GM18498 (cell line): ENCODE results near the gene C1QTNF6.

Experiments
- ATAC-seq: cut with Tn5 transposase; IDR thresholded peaks from one replicate; pipeline ENCODE4 v1.9.1; 2021; ENCODE audit warnings: mild to moderate bottlenecking, moderate library complexity; ENCODE audit not compliant: unreplicated experiment

Gene C1QTNF6

DNA sequence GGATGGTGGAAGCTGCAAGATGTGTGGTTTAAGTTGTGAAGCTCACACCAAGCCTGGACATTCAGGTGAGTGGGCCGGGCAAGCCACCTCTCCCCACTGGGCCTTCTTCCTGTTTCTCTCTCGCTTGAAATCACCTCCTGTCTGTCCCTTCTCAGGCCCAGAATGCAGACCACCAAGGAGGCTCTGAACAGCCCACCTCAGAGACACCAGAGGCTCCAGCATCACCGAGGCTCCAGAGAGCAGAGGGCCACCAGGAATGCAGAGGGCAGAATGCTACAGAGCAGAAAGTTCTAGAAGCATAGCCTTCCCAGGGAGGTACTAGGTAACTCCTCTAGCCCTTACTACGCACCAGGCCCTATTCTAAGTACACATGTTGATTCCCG, 23.6 kb downstream of the C1QTNF6 start:
- no peak for ATAC-seq

DNA sequence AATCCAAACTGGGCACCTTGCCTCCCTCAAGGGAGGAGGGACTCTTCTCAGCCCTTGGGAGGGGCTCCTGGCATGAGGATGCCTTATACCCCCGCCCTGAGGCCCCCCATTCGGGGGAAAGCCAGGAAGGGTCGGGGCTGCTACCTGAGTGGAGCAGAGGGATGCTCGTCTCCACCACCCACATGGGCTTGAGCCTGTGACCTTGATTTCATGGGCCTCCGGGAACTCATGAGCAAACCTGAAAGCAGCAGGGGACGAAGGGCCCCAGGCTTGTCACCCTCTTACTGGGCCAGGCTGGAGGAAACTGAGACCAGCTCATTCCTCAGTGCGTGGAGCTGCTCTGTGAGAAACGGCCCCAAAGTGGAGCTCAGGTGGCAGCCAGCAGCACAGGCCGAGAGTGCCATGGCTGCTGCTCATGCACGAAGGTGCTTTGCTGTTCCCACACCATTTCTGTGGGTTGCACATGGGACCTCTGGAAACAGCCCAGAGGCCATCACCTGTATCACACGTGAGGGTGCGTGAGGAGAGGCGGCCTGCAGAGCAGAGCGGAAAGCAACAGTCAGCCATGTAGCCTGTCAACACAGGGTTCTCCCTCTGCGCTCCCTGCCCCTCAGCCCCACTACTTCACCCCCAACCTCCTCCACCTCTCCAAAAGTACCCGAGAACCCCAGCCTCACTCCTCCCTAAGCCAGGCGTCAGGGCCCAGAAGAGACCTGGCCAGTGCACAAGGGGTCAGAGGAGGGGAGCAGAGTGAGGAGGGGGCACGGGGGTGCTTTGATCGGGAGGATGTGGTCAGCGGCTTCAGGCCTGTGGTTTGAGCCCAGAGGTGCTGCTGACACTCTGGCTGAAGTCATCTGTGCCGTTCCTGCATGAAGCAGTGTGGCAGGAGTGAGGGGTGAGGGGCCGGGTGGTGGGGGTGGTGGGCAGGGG, 24.2 kb downstream of the C1QTNF6 start:
- peak; percentile 42 for ATAC-seq

GRCh38 chr22:37163096-37163489, 25.0 kb downstream of the C1QTNF6 start:
- no peak for ATAC-seq

DNA sequence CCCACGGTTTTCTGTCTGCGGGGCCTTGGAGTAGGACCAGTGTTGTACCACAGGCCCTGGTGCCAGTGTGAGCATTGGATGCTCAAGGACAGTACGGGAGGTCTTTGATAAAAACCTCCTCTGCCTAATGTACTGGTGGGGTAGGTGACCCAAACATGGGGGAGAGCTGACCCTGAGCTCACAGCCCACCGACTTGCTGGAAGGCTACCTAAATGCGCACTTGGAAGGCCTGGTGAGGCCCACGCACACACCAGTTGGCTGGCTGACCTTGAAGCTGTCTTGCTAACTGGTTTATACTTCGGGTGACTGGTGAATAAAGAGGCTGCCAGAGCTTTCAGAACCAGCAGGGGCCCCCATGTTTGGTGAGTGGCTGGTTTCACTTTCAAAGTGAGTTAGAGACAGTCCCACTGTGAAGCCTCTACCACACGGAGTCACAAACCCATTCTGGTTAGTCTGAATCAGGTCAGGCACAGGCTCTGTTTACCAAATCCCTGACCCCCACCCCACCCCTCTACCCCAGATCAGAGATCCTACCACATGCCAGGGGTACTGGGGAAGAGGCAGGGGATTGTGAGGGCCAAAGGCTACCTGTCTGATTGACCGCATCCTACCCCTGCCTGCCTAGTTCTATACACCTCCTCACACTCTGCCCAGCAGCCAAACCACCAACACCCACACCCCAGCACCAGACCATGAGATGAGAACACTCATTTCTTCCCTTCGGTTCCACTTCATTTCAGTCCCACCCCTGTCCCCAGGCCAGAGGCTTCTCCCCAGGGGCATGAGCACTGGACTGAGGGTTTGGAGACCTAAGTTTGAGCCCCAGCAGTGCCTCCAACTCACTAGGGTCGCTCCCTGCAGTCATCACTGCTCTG, 25.6 kb downstream of the C1QTNF6 start:
- peak; percentile 54 for ATAC-seq

- no peak for ATAC-seq
Observed at GRCh38 chr22:37161443-37161842, 26.6 kb downstream of the C1QTNF6 start.

GRCh38 chr22:37160027-37160426, 28.0 kb downstream of the C1QTNF6 start:
- no peak for ATAC-seq

- no peak for ATAC-seq
Observed at GRCh38 chr22:37158963-37159290, 29.1 kb downstream of the C1QTNF6 start.

DNA sequence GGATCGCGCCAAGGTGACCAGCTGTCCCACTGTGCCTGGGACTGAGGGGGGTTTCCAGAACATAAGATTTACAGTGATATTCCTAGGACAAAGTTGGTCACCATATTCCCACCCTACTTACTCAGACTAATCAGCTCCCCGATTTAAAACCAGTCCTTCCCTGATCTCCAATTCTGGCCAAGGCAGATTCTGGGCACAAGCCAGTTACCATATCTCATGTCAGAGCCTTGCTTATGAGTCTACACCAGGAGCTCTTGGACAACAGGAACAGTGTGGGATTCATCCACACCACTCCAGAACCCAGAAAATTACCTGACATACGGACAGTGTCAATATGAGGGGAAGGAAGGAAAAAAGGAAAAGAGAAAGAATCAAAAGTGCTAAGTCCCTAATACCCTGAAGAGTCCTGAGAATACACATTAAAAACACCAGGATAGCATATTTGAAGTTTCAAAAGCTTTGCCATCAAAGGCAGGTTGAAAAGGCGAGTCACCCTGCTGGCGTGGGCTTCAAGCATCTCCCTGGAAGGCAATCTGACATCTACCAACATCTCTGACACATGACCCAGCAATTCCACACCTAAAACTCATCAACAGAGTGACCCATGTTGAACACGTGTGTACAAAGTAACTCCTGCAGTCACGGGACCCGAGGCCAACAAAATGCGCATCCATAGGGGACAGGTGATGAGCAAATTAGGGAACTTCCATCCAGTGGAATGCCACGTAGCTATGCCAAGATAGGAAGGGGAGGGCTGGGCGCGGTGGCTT, 30.3 kb downstream of the C1QTNF6 start:
- ATAC-seq = no peak

GRCh38 chr22:37156686-37157435, 31.2 kb downstream of the C1QTNF6 start:
- no peak for ATAC-seq

DNA sequence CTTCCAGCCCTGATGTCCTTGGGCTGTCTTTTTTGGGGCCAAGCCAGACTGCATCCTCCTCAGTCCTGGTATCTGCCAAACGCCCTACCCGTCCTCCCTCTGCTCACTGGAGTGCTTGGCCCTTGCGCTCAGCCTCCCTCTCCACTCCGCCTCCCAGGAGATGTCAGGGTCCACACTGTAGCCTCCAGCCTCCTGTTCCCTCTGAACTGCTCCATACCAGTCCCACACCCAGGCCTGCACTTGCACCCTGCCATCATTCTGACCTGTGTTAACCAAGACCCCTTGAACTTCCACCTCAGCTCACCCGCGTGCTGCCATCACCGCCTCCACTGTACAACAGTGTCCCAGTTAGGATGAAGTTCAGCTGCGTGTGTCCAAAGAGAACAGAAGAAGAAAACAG, 32.1 kb downstream of the C1QTNF6 start:
- no peak for ATAC-seq

DNA sequence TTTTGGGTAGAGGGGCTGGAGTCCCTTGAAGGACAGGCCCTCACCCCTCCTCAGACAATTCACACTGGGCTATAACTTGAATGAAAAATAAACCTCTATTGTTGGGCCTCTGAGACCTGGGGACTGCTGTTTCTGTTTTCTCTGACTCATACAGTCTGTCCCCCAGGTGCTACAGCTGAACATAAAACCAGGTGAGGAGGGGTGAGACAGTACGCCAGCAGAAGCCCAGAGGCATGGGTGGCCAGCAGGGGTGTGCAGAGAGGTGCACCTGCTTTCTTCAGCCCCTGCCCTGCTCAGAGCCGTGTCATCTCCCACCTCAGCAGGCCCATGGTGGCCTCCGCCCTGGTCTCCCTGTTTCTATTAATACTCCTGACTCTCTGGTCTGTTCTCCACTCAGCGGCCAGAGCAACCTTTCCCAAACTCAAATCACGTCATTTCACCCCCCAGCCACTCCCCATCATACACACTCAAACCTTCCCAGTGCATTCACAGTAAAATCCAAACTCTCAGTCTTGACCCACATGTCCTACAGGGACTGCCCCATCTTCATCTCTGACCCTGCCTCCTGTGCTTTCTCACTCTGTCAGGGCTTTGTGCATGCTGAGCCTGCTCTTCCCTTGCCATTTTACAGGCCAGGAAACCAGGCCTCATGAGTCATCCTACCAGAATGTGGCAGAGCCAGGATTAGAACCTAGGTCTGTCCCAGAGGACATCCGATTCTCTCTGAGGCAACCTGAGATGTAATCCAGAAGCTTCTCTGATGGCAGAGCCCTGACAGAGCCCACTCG, 32.9 kb downstream of the C1QTNF6 start:
- ATAC-seq = no peak

GRCh38 chr22:37153901-37154300, 34.1 kb downstream of the C1QTNF6 start:
- ATAC-seq = no peak

- no peak for ATAC-seq
Observed at GRCh38 chr22:37151401-37151800, 36.6 kb downstream of the C1QTNF6 start.

GRCh38 chr22:37150701-37151100, 37.3 kb downstream of the C1QTNF6 start:
- no peak for ATAC-seq

GRCh38 chr22:37148742-37149665, 39.0 kb downstream of the C1QTNF6 start:
- ATAC-seq = no peak

GRCh38 chr22:37148031-37148651, 39.9 kb downstream of the C1QTNF6 start:
- ATAC-seq = no peak

DNA sequence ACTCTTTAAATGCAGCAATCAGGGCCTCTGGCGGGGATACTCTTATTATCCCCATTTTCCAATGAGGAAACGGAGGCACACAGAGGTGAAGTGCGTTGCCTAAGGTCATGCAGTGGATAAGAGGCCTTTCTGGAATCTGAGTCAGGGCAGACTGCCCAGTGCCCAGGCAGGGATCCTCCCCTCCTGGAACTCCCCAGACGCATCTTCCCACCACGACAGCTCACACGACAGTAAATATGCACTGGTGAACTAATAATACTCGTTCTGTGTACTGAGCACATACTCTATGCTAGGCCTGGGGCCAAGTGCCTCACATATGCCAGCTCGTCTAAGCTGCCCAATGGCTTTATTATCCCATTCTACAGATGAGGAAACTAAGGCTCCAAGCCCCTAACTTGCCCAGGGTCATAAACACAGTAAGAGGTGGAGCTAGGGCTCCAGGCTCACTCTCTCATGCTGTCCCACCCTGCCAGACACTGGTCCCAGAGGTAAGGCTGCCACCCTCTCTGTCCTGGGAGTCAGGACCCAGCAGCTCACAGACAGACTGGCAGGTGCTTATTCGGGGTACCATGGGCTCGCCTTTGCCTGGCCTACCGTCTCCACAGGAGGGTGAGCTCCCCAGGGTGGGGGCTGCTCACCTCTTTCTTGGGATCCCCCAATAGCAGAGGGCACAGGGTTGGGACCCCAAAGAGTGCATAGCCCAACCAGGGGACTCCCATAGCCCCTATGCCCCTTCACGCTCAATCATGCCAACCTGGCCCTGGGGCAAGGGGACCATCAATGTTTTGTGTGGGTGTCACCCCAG, 40.7 kb downstream of the C1QTNF6 start:
- no peak for ATAC-seq
